GM21717 (cell line): ENCODE results near the gene NUP133.
"Not testable (repeated sequence)": the region's sequence is repeated elsewhere in the genome, so short reads cannot be mapped to it uniquely, and the experiment has no call there.

Source experiments
- ATAC-seq: cut with Tn5 transposase; IDR thresholded peaks from one replicate; pipeline ENCODE4 v1.9.1; 2021; ENCODE audit warnings: mild to moderate bottlenecking, moderate library complexity; ENCODE audit not compliant: unreplicated experiment

NUP133 gene

GRCh38 chr1:229420224-229420623 lies 87.9 kb downstream of the NUP133 start:
- no peak for ATAC-seq

DNA sequence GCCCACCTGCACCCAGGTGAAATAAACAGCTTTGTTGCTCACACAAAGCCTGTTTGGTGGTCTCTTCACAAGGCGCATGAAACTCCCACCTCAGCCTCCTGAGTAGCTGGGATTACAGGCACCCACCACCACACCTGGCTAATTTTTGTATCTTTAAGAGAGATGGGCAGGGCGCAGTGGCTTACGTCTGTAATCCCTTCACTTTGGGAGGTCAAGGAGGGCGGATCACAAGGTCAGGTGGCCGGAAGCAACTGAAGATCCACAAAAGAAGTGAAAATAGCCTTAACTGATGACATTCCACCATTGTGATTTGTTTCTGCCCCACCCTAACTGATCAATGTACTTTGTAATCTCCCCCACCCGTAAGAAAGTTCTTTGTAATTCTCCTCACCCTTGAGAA lies 89.6 kb downstream of the NUP133 start:
- ATAC-seq, result not testable (repeated sequence)

DNA sequence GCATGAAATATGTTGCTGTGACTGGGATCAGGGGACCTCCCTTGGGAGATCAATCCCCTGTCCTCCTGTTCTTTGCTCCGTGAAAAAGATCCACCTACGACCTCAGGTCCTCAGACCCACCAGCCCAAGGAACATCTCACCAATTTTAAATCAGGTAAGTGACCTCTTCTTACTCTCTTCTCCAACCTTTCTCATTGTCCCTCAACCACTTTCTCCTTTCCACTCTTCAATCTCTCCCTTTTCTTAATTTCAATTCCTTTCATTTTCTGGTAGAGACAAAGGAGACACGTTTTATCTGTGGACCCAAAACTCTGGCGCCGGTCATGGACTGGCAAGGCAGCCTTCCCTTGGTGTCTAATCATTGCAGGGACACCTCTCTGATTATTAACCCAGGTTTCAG lies 95.3 kb downstream of the NUP133 start:
- ATAC-seq, result not testable (repeated sequence)

- ATAC-seq, result no peak
These were observed 96.1 kb downstream of the NUP133 start for GRCh38 chr1:229412056-229412455.

- no peak for ATAC-seq
These were observed 96.6 kb downstream of the NUP133 start for GRCh38 chr1:229411434-229412055.

DNA sequence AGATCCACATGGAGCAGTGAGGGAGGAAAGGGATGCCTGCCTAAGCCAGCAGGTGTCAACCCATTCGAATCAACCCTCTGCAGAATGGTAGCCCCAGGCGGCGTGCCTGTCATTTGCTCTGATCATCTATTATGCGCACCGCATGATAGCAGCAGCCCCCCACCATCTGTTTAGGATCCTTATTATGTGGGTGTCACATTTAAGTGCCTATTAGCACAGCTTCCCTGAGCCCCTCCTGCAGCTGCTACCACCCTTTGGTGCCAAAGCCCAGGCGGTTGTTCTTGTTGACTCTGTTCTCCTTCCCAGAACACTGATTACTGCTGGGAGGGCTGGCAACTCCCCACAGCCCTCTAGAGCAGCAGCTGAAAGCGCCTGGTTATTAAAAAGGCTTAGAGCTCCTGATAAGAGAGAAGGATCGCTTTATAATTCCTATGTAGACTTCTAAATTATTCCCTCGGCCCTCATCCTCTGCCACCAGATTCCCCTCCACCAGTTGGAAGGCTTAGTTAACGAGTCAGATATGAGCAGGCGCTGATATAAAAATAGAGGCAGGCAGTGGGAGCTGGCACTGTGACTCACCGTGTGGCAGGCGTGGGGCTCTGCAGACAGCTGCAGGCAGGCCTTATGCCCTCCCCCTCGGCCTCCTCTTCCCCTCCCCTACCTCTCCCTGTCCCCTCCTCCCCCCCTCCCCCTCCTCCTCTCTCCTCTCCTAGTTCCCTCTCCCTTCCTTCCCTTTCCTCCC lies 97.3 kb downstream of the NUP133 start:
- ATAC-seq, result no peak

- no peak for ATAC-seq
These were observed 97.8 kb downstream of the NUP133 start for GRCh38 chr1:229410370-229410691.

- ATAC-seq, result no peak
These were observed 98.3 kb downstream of the NUP133 start for GRCh38 chr1:229409616-229410369.

DNA sequence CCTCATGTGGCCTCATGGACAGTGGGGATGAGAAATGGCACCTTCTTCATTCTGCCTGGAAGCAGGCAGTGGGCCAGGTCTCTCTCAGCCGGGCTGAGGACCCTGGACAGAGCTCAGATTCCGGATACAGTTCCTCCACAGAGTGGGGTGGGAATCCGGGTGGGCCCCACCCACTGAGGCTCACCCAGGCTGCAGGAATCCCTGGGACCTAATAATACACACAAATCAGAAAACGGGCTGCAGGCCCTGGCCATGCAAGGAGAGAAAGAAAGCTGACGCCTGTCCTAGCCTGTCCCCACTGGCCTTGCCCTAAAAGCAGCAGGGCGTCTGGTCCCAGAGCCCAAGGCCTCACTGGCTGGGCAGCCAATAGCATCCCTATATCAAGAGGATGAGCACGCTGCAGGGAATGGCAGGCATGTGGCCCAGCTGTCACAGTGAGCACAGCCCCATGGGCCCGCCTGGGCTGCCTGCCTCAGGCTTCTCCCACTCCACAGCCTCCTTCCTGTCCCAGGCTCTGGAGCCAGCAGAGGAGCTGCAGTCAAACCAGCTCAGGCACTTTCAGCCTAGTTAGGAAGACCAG lies 99.6 kb downstream of the NUP133 start:
- no peak for ATAC-seq

DNA sequence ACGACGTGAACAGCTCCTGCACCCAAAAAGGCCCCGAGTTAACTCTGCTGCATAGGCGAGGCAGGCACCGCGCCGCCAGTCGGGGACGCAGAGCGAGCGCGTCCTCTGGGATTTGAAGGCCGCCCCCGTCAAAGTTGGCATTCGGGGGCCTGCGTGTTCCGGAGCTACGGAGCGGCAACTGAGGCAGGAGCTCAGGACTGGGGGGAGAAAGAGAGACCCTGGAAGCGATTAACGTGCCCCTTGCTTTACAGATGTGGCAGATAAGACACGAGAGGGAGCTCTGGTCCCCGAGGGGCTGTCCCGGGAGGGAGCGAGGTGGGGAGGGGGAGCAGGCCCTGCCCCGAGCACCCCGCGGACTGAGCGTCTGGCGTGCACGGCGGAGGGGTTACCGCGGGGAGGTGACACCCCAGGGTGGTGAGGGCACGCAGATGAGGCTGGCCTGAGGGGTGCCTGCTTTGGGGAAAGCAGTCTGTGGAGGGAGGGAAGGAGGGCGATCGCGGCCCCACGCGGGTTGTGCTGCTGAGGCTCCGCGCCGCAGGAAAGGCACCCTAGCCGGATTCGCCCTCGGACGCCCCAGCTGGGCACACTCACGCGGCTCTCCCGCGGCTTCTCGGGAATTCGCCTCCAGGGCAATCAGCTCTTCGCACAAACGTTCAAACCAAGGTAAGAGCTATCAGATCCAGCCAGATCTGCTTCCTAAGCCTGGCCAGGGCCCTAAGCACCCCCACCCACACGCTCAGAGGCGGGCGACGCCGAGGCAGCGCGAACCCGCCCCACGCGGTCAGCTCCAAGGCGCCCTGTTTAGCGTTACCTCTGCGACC lies 100.7 kb downstream of the NUP133 start:
- ATAC-seq, result no peak

DNA sequence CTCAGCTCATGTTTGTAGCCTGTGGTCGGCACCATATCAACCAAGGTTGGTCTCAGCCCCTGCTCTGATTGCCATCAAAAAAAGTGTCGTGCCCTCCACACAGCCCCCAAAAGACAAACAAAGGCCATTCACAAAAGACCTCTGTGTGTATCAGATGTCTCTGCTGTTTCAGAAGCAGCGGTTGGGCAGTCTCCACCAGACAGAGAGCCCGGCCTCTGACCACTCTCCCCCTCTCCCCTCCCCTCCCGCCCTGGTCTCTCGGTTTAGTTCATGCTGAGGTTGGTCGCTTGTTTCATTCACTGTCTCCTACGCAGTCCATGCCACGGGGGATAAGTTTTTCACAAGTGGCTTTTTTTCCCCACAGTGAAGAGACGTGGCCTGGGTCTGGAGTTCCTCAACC lies 101.3 kb downstream of the NUP133 start:
- no peak for ATAC-seq

GRCh38 chr1:229403573-229403972 lies 104.6 kb downstream of the NUP133 start:
- no peak for ATAC-seq

GRCh38 chr1:229402993-229403392 lies 105.1 kb downstream of the NUP133 start:
- no peak for ATAC-seq

DNA sequence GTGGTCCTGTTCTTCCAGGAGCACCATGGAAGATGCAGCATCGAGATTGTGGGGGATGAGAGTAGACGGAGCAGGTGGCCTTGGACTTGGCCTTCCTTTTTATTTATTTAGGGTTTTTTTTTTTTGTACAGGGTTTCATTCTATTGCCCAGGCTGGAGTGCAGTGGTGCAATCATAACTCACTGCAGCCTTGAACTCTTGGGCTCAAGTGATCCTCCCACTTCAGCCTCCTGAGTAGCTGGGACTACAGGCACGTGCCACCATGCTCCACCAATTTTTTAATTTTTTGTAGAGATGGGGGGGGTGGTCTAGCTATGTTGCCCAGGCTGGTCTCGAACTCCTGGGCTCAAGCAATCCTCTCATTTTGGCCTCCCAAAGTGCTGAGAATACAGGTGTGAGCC lies 105.8 kb downstream of the NUP133 start:
- ATAC-seq, result not testable (repeated sequence)

GRCh38 chr1:229397762-229398161 lies 110.4 kb downstream of the NUP133 start:
- ATAC-seq, result no peak

DNA sequence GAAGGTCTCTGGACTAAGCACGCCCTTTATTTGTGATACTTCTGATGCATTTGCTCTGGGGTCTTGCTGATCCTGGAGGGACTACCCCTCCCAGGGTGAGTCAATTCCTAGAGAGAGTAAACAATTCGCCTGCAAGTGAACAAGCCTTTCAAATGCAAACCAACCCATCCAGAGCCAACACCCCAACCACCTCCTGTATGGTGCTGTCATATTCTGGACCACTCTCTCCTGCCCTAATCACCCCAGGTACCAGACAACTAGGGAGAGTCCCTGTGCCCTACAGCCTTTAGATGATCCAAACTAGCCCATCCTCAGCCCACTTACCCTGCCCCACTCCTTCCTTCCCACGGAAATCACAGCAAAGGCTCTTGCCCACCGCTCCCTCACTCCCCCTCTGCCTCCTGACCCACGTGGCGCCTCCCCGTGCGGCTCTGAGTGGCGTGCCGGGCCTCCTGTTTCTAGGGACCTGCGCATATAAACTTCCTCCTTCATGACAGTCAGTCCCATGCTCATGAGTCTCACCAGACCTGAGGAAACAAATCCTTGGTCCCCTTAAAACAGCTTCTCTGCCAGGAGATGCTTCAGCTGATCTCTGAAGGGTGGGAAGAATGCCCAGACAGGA lies 111.4 kb downstream of the NUP133 start:
- no peak for ATAC-seq

DNA sequence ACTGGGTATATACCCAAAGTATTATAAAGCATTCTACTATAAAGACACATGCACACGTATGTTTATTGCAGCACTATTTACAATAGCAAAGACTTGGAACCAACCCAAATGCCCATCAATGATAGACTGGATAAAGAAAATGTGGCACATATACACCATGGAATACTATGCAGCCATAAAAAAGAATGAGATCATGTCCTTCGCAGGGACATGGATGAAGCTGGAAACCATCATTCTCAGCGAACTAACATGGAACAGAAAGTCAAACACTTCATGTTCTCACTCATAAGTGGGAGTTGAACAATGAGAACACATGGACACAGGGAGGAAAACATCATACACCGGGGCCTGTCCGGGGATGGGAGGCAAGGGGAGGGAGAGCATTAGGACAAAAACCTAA lies 113.6 kb downstream of the NUP133 start:
- ATAC-seq, result not testable (repeated sequence)

GRCh38 chr1:229392936-229393335 lies 115.2 kb downstream of the NUP133 start:
- ATAC-seq, result no peak
